ENCODE results near the gene OR4L1.

DNA sequence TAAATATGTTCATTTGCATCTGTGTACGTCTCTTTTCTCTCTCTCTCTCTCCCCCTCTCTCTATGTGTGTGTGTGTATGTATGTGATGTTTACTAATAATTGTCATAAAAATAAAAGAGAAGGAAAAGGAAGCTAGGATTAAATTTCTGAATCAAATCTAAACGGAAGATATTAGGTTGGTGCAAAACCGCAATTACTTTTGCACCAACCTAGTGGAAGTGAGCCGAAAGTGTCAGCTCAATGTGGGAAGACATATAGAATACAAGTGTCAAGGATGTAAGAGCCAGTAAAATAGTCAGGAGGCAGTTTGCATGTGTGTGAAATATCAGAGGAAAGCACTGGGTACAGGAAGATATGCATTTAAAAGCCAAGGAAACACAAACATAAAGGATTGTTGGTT lies 32.2 kb downstream of the OR4L1 start:
- no peak for TF ChIP-seq FOXK2 (IDR thresholded peaks at IDR 0.05)
- TF ChIP-seq ZNF384 (IDR thresholded peaks at IDR 0.05) = no peak
- TF ChIP-seq TARDBP (IDR thresholded peaks at IDR 0.05) = no peak

Measured in HEK293T (cell line).